SK-N-SH treated with all-trans-retinoic acid at 6 μM for 48 hours (cell line): ENCODE data around the gene SC5D.

Experiments
- ARNTL ChIP-seq: fragments of 450-650 bp; formaldehyde crosslinking; IDR thresholded peaks from 2 replicates; pipeline ENCODE4 v1.5.0; 2020; ENCODE audit warnings: low read depth, mild to moderate bottlenecking, moderate library complexity, borderline replicate concordance
- CREB5 ChIP-seq: fragments of 250-450 bp; sonication (Bioruptor Pico); IDR thresholded peaks from 2 replicates; pipeline ENCODE4 v1.5.1; 2020; ENCODE audit warnings: low read depth, mild to moderate bottlenecking, moderate library complexity
- CSRNP3 ChIP-seq: fragments of 250-450 bp; sonication (Bioruptor Pico); IDR thresholded peaks from 2 replicates; pipeline ENCODE4 v1.5.1; 2021; ENCODE audit warnings: mild to moderate bottlenecking, moderate library complexity
- TCF4 ChIP-seq: fragments of 250-450 bp; sonication (Bioruptor Pico); IDR thresholded peaks from 2 replicates; pipeline ENCODE4 v1.8.0; 2021; ENCODE audit warnings: mild to moderate bottlenecking, moderate library complexity, borderline replicate concordance

GRCh38 chr11:121321614-121322243 is 29.2 kb downstream of the SC5D start:
- TF ChIP-seq CSRNP3 (CRISPR knock-in tag): no peak
- no peak for TF ChIP-seq CREB5 (CRISPR knock-in tag)
- TF ChIP-seq TCF4 (CRISPR knock-in tag): no peak
- no peak for TF ChIP-seq ARNTL (CRISPR knock-in tag)
